LNCaP clone FGC (cell line): ENCODE results near the gene PYGM.

Experiments used
- DNase-seq: peaks from one replicate; pipeline ENCODE4 v3.0.0-alpha.2; 2011; ENCODE audit warnings: low read depth
- H3K4me3 ChIP-seq: 2 replicates; pipeline ENCODE4 v1.5.1; 2011; ENCODE audit warnings: mild to moderate bottlenecking, low read depth, low read length, control low read depth
- TF ChIP-seq, protein P1 (sequence below): IDR thresholded peaks from 2 replicates; pipeline ENCODE4 v1.5.1; 2012; ENCODE audit warnings: mild to moderate bottlenecking; ENCODE audit not compliant: control insufficient read depth, insufficient read depth; ENCODE audit errors: extremely low read depth

PYGM gene

DNA sequence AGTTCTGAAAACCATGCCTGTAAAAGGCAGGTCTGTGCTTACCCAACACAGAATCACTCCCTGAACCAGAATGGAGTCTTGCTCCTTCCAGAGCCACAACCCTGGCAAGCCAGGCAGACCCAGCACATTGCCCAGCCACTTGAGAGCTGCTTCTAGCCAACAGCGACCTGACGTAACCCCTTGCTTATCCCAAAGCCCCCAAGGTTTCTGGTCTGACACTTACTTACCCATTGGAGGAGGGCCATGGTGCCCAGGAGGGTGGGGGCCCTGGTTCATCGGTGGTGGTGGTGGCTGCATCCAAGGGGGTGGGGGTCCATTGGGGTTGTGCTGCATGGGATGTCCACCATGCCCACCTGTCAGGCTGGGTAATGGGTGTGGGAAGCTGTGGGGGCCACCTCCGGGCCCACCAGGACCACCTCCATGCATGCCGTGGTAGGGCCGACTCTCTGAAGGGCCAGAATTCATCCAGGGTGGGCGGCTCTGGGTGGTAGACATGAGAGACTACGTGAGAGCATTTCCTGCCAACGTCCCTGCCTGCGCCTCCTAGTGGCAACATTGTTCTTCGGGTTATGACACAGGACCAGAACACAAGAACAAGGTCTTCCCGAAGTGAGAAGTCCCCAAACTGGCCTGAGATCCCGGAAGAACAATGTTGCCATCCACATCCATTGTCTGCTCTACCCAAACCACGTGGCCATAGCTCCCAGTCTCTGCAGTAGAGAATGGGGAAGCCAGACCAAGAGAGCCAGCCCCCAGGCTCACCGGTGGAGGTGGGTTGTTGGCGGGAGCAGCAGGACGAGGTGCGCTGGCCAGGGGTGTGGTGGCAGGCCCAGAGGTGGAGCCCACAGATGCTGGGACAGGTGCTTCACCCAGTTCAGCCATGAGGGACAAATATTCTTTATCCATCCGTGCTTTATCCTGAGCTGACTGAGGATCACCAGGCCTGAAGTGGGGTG lies 7.8 kb upstream of the PYGM start:
- H3K4me3 ChIP-seq: no peak overlapping the region
- TF ChIP-seq, protein P1, sequence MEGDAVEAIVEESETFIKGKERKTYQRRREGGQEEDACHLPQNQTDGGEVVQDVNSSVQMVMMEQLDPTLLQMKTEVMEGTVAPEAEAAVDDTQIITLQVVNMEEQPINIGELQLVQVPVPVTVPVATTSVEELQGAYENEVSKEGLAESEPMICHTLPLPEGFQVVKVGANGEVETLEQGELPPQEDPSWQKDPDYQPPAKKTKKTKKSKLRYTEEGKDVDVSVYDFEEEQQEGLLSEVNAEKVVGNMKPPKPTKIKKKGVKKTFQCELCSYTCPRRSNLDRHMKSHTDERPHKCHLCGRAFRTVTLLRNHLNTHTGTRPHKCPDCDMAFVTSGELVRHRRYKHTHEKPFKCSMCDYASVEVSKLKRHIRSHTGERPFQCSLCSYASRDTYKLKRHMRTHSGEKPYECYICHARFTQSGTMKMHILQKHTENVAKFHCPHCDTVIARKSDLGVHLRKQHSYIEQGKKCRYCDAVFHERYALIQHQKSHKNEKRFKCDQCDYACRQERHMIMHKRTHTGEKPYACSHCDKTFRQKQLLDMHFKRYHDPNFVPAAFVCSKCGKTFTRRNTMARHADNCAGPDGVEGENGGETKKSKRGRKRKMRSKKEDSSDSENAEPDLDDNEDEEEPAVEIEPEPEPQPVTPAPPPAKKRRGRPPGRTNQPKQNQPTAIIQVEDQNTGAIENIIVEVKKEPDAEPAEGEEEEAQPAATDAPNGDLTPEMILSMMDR: peak; percentile 78
- peak; percentile 39 for DNase-seq

DNA sequence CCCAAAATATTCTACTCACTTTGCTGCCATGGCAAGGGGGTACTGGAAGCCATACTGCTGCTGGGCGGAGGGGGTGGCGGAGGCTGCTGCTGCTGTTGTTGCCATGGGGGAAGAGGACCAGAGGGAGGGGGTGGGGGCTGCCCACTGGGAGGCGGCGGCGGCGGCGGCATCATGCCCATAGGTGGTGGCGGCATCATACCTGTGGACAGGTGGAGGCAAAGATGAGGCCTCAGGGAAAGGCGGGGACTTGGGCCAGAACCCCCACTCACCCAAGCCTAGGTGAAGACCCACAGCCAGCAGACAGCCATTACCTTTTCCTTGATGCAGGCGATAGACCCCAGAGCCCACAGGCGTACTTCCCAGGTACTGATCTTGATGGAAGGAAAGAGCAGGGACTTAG lies 7.1 kb upstream of the PYGM start:
- no peak overlapping the region for H3K4me3 ChIP-seq
- TF ChIP-seq, protein P1: no peak

DNA sequence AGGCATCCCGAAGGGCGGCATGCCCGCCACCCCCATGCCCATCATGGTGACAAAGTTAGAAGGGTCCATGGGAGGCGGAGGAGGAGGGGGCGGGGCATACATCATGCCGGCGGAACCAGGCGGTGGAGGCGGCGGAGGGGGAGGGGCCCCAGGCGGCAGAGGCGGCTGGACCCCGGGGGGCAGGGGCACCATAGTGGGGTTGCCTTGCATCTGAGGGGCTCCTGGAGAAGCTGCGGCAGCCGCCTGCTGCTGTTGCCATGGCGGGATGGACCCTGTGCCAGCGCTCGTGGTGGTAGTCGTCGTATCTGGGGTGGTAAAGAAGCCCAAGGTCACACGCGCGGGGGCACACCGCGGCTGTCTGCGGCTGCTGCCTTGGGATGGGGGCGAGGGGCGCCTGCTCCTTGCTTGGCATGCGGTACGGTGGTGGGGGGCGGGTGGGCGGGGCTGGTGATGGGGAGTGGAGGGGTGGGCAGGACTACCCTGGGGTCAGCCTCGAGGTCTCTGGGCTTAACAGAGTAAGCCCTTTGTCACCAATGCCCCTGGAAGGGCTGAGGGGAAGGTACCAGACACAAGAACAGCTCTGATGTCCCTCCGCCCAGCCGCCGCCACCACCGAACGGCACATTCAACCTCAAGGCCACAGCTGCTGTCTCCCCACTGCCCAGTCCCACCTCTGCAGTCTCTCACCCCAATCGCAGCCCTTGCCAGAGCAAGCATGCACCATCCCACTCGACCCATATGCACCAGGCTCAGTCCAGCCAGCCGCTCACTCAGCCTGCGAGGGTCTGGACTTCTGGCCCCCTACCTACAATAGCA lies 6.3 kb upstream of the PYGM start:
- TF ChIP-seq, protein P1: no peak

More for the DNA sequence above, 7.1 kb upstream of the PYGM start:
- DNase-seq: no peak

DNA sequence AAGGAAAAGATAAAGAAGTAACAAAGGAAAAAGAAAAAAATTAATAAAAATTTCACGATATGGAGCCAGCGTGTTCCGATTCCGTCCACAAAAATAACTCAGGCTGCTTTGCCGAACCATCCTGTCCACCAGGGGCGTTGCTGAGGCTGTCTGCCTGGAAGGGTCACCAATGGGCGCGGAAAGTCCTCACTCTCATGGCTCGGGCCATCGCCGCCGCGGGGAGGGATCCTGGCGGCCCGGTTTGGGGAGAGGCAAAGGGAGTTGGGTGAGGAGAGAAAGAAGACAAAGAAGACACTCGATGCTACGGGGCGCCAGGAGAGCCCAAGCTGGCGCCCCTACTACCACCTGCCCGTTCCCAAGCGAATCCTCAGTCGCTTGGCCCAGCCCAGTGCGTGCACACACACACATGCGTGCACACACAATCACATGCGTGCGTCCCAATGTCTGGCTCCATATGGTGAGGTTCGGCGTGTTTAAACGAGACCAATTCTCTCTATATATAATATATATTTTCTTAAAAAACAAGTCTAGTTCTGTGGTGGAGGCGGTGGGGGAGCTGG lies 5.6 kb upstream of the PYGM start:
- TF ChIP-seq, protein P1: no peak
- no peak overlapping the region for H3K4me3 ChIP-seq
- DNase-seq: no peak

More for the DNA sequence above, 6.3 kb upstream of the PYGM start:
- H3K4me3 ChIP-seq: no peak overlapping the region
- no peak for DNase-seq

DNA sequence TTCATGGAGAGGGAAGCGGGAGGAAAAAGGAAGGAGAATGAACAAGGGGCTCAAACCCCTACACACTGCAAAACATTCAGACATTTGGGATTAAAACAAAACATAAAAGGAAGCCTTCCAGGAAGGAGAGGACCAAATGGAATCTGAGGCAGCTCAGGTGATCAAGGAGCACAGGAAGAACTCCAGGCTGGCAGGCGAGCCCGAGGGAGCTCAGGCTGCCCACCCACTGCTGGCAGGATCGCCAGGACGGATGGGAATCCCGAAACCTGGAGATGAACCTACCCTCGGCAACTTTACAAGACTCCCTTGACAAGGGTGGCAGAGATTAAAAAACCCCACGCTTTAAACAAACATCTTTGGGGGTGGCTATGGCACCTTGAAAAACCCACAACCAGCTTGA lies 5.0 kb upstream of the PYGM start:
- DNase-seq: no peak
- H3K4me3 ChIP-seq: no peak overlapping the region
- TF ChIP-seq, protein P1: no peak

DNA sequence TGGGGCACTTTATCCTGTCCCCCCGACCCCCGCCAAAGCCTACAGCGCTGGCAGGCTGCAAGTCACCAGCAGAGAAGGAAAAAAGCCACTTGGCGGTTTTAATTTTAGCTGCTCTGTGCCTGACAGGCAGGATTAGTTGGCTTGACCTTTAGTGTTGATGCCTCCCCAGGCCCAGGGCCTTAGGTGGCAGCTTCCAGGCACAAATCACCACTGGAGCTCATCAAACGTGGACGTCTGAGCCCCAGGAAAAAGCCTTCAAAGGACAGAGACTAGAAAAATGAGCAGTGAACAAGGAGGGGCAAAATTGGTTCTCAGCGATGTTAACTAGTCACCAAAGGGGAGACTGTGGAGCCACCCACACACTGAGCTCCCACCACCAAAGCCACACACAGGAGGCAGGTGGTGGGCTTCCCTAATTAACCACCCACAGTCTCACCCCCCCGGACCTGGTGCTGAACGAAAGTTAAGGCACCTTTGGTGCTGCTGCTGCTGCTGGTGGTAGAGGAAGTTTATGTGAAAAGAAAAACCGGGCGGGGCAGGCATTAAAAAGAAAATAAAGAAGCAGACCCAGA lies 4.4 kb upstream of the PYGM start:
- H3K4me3 ChIP-seq: no peak overlapping the region
- DNase-seq: no peak
- TF ChIP-seq, protein P1: no peak
